CD14-positive monocyte (primary cell): ENCODE data around the gene TPGS1. TPM values are rescaled to one million over a fixed set of nuclear protein-coding genes. Genes with fewer than 3 reads are reported as not detected.

Source experiments
- DNase-seq, 3 donors: peaks; one replicate each; pipeline ENCODE4 v3.0.0-alpha.2; 2011 to 2022
- H2AFZ ChIP-seq: 2 replicates; pipeline ENCODE4 v1.6.0; 2012; ENCODE audit warnings: mild to moderate bottlenecking, low read depth, low read length, inconsistent platforms; ENCODE audit not compliant: insufficient read depth, poor library complexity, severe bottlenecking
- H3K27ac ChIP-seq, 2 donors: 1 replicate in 1 of 2; 2 replicates in 1 of 2; pipeline ENCODE4 v1.5.1; 2012 to 2013; ENCODE audit warnings: low read length in 2 of 2, control low read depth in 1 of 2, inconsistent platforms in 1 of 2, low read depth in 1 of 2, mild to moderate bottlenecking in 1 of 2
- H3K27me3 ChIP-seq, 2 donors: one replicate each; pipeline versions ENCODE4 v1.6.0 to v1.6.1; 2011 to 2013; ENCODE audit warnings: low read length in 2 of 2; ENCODE audit not compliant: control insufficient read depth in 2 of 2, insufficient read depth in 2 of 2
- H3K36me3 ChIP-seq, 2 donors: replicated peaks in 1 of 2; 1 replicate in 1 of 2; 2 replicates in 1 of 2; pipeline versions ENCODE4 v1.5.1 to v1.6.1; 2012 to 2013; ENCODE audit warnings: low read length in 2 of 2, control low read depth in 1 of 2, inconsistent platforms in 1 of 2, mild to moderate bottlenecking in 1 of 2; ENCODE audit not compliant: insufficient read depth in 2 of 2, control insufficient read depth in 1 of 2
- H3K4me1 ChIP-seq, 2 donors: 1 replicate in 1 of 2; 2 replicates in 1 of 2; pipeline versions ENCODE4 v1.5.1 to v1.6.1; 2012 to 2013; ENCODE audit warnings: low read length in 2 of 2, control low read depth in 1 of 2, inconsistent platforms in 1 of 2, mild to moderate bottlenecking in 1 of 2, moderate library complexity in 1 of 2; ENCODE audit not compliant: insufficient read depth in 2 of 2, control insufficient read depth in 1 of 2
- H3K4me2 ChIP-seq: replicated peaks from 2 replicates; pipeline ENCODE3; 2012; ENCODE audit warnings: low read length, moderate library complexity, mild to moderate bottlenecking; ENCODE audit not compliant: poor library complexity, severe bottlenecking; ENCODE audit errors: extremely low read depth
- H3K4me3 ChIP-seq, 3 experiments: fragments of 200-600 bp in 1 of 3; sonication (generic) in 1 of 3; replicated peaks in 1 of 3; 1 replicate in 2 of 3; 2 replicates in 1 of 3; pipeline ENCODE4 v1.5.1; 2011 to 2013; ENCODE audit warnings: low read length in 3 of 3, mild to moderate bottlenecking in 3 of 3, control low read depth in 2 of 3, low read depth in 2 of 3, inconsistent platforms in 1 of 3, moderate library complexity in 1 of 3
- H3K79me2 ChIP-seq: 2 replicates; pipeline ENCODE4 v1.6.0; 2012; ENCODE audit warnings: mild to moderate bottlenecking, control low read depth, inconsistent platforms, low read length, moderate library complexity; ENCODE audit not compliant: insufficient read depth
- H3K9ac ChIP-seq: 2 replicates; pipeline ENCODE4 v1.6.0; 2017; ENCODE audit warnings: low read length, mild to moderate bottlenecking; ENCODE audit not compliant: insufficient read depth, poor library complexity, severe bottlenecking
- H3K9me3 ChIP-seq, 2 donors: replicated peaks in 1 of 2; 1 replicate in 1 of 2; 2 replicates in 1 of 2; pipeline versions ENCODE4 v1.5.1 to v1.6.1; 2012 to 2013; ENCODE audit warnings: low read length in 2 of 2, control low read depth in 1 of 2; ENCODE audit not compliant: control insufficient read depth in 1 of 2, insufficient read depth in 1 of 2
- H4K20me1 ChIP-seq: 2 replicates; pipeline ENCODE4 v1.6.0; 2012; ENCODE audit warnings: mild to moderate bottlenecking, low read length, control low read depth, moderate library complexity; ENCODE audit not compliant: insufficient read depth
- H3K27ac Mint-ChIP-seq, 7 donors: one replicate each; pipeline ENCODE4 v1.8.0; 2020; ENCODE audit warnings: mild to moderate bottlenecking in 7 of 7, mixed read lengths in 7 of 7, moderate library complexity in 6 of 7, inconsistent platforms in 2 of 7
- H3K27me3 Mint-ChIP-seq, 3 donors: one replicate each; pipeline ENCODE4 v1.8.0; 2021 to 2022; ENCODE audit warnings: low read depth in 3 of 3, mild to moderate bottlenecking in 3 of 3, mixed read lengths in 3 of 3, moderate library complexity in 3 of 3, inconsistent platforms in 1 of 3
- H3K36me3 Mint-ChIP-seq, 2 donors: one replicate each; pipeline ENCODE4 v1.8.0; 2020; ENCODE audit warnings: mixed read lengths in 2 of 2, inconsistent platforms in 1 of 2, mild to moderate bottlenecking in 1 of 2
- H3K4me1 Mint-ChIP-seq: one replicate; pipeline ENCODE4 v1.8.0; 2020; ENCODE audit warnings: mild to moderate bottlenecking, mixed read lengths
- H3K4me3 Mint-ChIP-seq, 2 donors: one replicate each; pipeline ENCODE4 v1.8.0; 2020; ENCODE audit warnings: mild to moderate bottlenecking in 2 of 2, mixed read lengths in 2 of 2, moderate library complexity in 1 of 2
- H3K9me3 Mint-ChIP-seq, 7 donors: one replicate each; pipeline ENCODE4 v1.8.0; 2020 to 2022; ENCODE audit warnings: mixed read lengths in 7 of 7, mild to moderate bottlenecking in 6 of 7, moderate library complexity in 6 of 7, inconsistent platforms in 2 of 7
- WGBS: methylation state at CpG from one replicate; pipeline ENCODE4 v1.1.5; 2013; ENCODE audit warnings: missing lambda C conversion rate; ENCODE audit not compliant: insufficient coverage; 5-methylcytosine and 5-hydroxymethylcytosine counted together
- intact Hi-C, 2 donors: fragments of 100-400 bp; cut with micrococcal nuclease; formaldehyde crosslinking; loops; one replicate each; pipeline versions ENCODE4 v1.15.0 to v1.15.1; 2023
- polyA plus RNA-seq, 3 donors: library from polyadenylated mRNA; depleted of rRNA in 1 of 3; unstranded in 2 of 3; stranded (reverse) in 1 of 3; fragments of 300-500 nt in 2 of 3; fragments of >200 nt in 1 of 3; fragmentation: Illumina TruSeq in 2 of 3; gene quantifications; 1 replicate in 2 of 3; 2 replicates in 1 of 3; pipeline ENCODE4 v1.2.3, GENCODE V29; 2012 to 2021
- TF ChIP-seq, protein P1 (sequence below): fragments of 200-600 bp; IDR thresholded peaks from one replicate; pipeline ENCODE4 v1.8.0; 2022; ENCODE audit warnings: antibody characterized with exemption, mild to moderate bottlenecking

TPGS1 gene
- polyA plus RNA-seq, 3 donors = 9.2 to 48.1 (median 14.2) TPM

DNA sequence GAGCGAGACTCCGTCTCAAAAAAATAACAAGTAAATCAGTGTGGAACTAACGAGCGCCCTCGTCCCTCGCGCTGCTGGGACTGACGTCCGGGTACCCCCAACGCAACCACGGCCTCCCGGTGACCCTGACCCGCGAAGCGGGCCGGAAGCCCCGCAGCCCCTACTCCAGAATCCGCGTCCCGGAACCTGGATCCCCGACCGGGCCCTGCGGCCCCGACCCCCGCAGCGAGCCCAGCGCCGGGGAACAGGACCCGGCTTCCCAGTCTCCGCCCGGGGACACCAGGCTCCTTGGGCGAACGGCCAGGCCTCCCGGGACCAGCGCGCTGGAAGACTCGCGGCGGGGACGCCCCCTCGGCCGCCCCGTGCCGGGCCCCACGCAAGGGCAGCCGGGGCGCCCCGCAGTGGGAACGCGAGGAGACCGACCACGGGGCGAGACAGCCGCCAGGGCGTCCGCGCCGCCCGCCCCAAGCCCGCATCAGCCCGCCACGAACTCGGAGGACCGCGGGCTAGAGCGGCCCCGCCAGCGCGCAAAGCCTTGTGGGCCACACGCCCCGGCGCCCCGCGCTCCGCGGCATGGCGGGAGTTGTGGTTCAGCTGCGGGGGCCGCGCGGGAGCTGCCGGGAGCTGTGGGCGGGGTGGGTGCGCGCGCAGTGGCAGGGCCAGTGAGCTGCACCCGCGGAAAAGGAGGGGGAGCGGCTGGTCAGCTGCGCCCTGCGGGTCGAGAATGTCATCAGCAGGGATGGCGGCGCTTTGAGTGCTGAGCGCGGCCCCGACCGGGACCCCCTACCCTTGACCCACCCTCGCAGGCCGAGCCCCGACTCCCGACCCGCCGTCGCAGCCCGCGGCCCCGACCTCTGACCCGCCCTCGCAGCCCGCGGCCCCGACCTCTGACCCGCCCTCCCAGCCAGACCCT lies 18.5 kb upstream of the TPGS1 start:
- Histone ChIP-seq H2AFZ (peak overlapping the region; percentile 95), H3K79me2 (no peaks in the 10 kb centered on the region), H3K27ac (peak overlapping the region; percentile 76 to 84), H3K4me1 (peaks cover 12 to 19% of the 10 kb centered on the region in 2 donors), H3K9ac (peak overlapping the region; percentile 90), H3K4me2 (peak overlapping the region; percentile 99), H3K36me3 (no peaks in the 10 kb centered on the region), H3K27me3 (peaks cover 0 to 9% of the 10 kb centered on the region in 2 donors), H3K4me3 (peak overlapping the region; percentile 65 to 91 (median 71)), H4K20me1 (no peaks in the 10 kb centered on the region), H3K9me3 (peaks cover 0 to 2% of the 10 kb centered on the region in 2 donors)
- TF ChIP-seq, protein P1, sequence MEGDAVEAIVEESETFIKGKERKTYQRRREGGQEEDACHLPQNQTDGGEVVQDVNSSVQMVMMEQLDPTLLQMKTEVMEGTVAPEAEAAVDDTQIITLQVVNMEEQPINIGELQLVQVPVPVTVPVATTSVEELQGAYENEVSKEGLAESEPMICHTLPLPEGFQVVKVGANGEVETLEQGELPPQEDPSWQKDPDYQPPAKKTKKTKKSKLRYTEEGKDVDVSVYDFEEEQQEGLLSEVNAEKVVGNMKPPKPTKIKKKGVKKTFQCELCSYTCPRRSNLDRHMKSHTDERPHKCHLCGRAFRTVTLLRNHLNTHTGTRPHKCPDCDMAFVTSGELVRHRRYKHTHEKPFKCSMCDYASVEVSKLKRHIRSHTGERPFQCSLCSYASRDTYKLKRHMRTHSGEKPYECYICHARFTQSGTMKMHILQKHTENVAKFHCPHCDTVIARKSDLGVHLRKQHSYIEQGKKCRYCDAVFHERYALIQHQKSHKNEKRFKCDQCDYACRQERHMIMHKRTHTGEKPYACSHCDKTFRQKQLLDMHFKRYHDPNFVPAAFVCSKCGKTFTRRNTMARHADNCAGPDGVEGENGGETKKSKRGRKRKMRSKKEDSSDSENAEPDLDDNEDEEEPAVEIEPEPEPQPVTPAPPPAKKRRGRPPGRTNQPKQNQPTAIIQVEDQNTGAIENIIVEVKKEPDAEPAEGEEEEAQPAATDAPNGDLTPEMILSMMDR = no peak
- peaks cover 11% of the 10 kb centered on the region for H3K4me1 Mint-ChIP-seq
- peaks cover 1 to 10% (median 8%) of the 10 kb centered on the region in 7 donors for H3K9me3 Mint-ChIP-seq
- under 1% methylated on average over 111 of the region's 114 CpGs for WGBS
- peak overlapping the region in 6 of 7 donors; percentile 66 to 92 (median 80) for H3K27ac Mint-ChIP-seq
- H3K27me3 Mint-ChIP-seq = peaks cover 24 to 36% (median 32%) of the 10 kb centered on the region in 3 donors
- H3K4me3 Mint-ChIP-seq = peak overlapping the region; percentile 83 to 87
- H3K36me3 Mint-ChIP-seq = no peaks in the 10 kb centered on the region
- intact Hi-C loops = loop anchor here (1.0 to 10.0 kb wide), 3 partner anchors 18 to 144 kb away; partner anchors contain the start of genes TPGS1 (in 2 of the 2) and MIER2 (in 1 of the 2)
- peak; percentile 76 to 91 (median 89) for DNase-seq

DNA sequence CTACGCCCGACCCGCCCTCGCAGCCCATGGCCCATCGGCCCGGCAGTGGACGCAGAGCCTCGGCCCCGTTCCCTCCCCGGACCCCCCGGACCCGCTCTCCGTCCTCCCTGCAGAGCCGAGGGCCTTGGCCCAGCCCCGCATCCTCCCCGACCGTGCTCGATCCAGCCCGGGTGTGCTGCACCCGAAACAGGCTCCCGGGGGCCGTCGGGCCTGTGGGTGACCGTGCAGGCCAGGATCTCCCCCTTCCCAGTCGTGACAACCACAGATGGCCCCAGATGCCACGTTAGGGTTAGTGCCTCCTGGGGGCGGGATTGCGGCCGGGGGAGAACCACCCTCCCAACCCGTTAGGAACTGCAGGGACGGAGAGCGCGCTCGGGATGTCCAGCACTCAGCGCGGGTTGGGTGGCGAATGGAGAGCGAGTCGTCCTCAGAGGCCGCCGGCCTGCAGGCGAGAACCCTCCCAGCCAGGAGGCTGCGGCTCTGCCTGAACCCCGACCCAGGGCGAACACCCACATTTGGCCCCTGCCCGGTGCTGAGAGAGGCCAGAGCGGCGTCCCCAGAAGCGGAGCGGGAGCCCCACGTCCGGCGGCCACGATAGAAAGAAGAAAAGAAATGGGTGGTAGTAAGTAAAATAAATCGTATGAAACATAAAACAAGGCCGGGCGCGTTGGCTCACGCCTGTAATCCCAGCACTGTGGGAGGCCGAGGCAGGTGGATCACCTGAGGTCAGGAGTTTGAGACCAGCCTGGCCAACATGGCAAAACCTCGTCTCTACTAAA lies 17.7 kb upstream of the TPGS1 start:
- peaks cover 1 to 10% (median 8%) of the 10 kb centered on the region in 7 donors for H3K9me3 Mint-ChIP-seq
- H3K4me1 Mint-ChIP-seq = peaks cover 11% of the 10 kb centered on the region
- H3K27me3 Mint-ChIP-seq = peaks cover 24 to 36% (median 33%) of the 10 kb centered on the region in 3 donors
- Histone ChIP-seq H3K27ac (peak overlapping the region in 1 of 2 donors; percentile 84), H3K4me2 (peak overlapping the region; percentile 99), H3K36me3 (no peaks in the 10 kb centered on the region), H3K9ac (peak overlapping the region; percentile 90), H3K4me1 (peaks cover 12 to 19% of the 10 kb centered on the region in 2 donors), H4K20me1 (no peaks in the 10 kb centered on the region), H3K4me3 (peak overlapping the region; percentile 56 to 91 (median 71)), H3K27me3 (peaks cover 0 to 16% of the 10 kb centered on the region in 2 donors), H2AFZ (peak overlapping the region; percentile 95), H3K79me2 (no peaks in the 10 kb centered on the region), H3K9me3 (peaks cover 0 to 2% of the 10 kb centered on the region in 2 donors)
- 34% methylated on average over 57 of the region's 61 CpGs for WGBS
- no peak for DNase-seq
- no peaks in the 10 kb centered on the region for H3K36me3 Mint-ChIP-seq
- intact Hi-C loops = loop anchor here (1.0 to 10.0 kb wide), 3 partner anchors 17 to 145 kb away; partner anchors contain the start of genes TPGS1 (in 2 of the 2) and MIER2 (in 1 of the 2)
- TF ChIP-seq, protein P1 = no peak
- peak overlapping the region in 4 of 7 donors; percentile 35 to 75 (median 66) for H3K27ac Mint-ChIP-seq
- peak overlapping the region; percentile 79 to 80 for H3K4me3 Mint-ChIP-seq
